Endothelial cell of umbilical vein (primary cell): Measurements from ENCODE around the gene MON1A. TPM values are rescaled to one million over a fixed set of nuclear protein-coding genes. Genes with fewer than 3 reads are reported as not detected.

ENCODE experiments used
- BruUV-seq: library from RNA; stranded (reverse); fragments of 400-500 nt; replicated peaks from 2 replicates; lab custom pipeline; 2021; lab: Mats Ljungman, UMichigan
- CTCF ChIA-PET: fragments of 300-600, 350-600 bp; sonication (Branson Sonifier 250); formaldehyde crosslinking; loops from one replicate; lab custom pipeline; 2021; ENCODE audit warnings: antibody characterized with exemption, inconsistent platforms; lab: Charles Lee
- POLR2A ChIA-PET: fragments of 300-600, 350-600 bp; sonication (Branson Sonifier 250); formaldehyde crosslinking; loops from one replicate; lab custom pipeline; 2021; ENCODE audit warnings: antibody characterized with exemption, inconsistent platforms; lab: Charles Lee
- DNase-seq: peaks from one replicate; pipeline ENCODE4 v3.0.0-alpha.2; 2011; ENCODE audit warnings: low read depth, low spot score
- FAIRE-seq: peaks from 2 replicates; lab custom pipeline; 2011; peaks lifted over from hg19 to GRCh38; lab: Jason Lieb, UNC
- H2AFZ ChIP-seq: 2 replicates; pipeline ENCODE4 v1.6.0; 2012; ENCODE audit warnings: low read depth, low read length, control low read depth, inconsistent platforms
- H3K27ac ChIP-seq: 2 replicates; pipeline ENCODE4 v1.5.1; 2011; ENCODE audit warnings: low read depth, mild to moderate bottlenecking, control low read depth, low read length, moderate library complexity; ENCODE audit not compliant: insufficient read depth
- H3K27me3 ChIP-seq, 2 experiments: 2 replicates each; pipeline versions ENCODE4 v1.6.0 to v1.6.1; 2011; ENCODE audit warnings: low read length in 2 of 2, mixed read lengths in 1 of 2; ENCODE audit not compliant: control insufficient read depth in 2 of 2, insufficient read depth in 2 of 2
- H3K36me3 ChIP-seq, 2 experiments: 2 replicates in 1 of 2; 3 replicates in 1 of 2; pipeline ENCODE4 v1.5.1; 2011; ENCODE audit warnings: low read length in 2 of 2, mild to moderate bottlenecking in 1 of 2, moderate library complexity in 1 of 2; ENCODE audit not compliant: control insufficient read depth in 2 of 2, insufficient read depth in 2 of 2; ENCODE audit errors: extremely low read depth in 1 of 2
- H3K4me1 ChIP-seq: 3 replicates; pipeline ENCODE4 v1.5.1; 2011; ENCODE audit warnings: mild to moderate bottlenecking, low read length; ENCODE audit not compliant: control insufficient read depth, insufficient read depth; ENCODE audit errors: extremely low read depth
- H3K4me2 ChIP-seq: 2 replicates; pipeline ENCODE4 v1.6.1; 2011; ENCODE audit warnings: low read length, control low read depth, mixed read lengths; ENCODE audit not compliant: insufficient read depth
- H3K4me3 ChIP-seq, 3 experiments: fragments of 200-600 bp in 1 of 3; sonication (generic), shearing (Covaris generic) in 1 of 3; replicated peaks in 1 of 3; 2 replicates each; pipeline ENCODE4 v1.5.1; 2011 to 2016; ENCODE audit warnings: control low read depth in 3 of 3, low read length in 3 of 3, mild to moderate bottlenecking in 2 of 3, inconsistent platforms in 1 of 3, low read depth in 1 of 3, moderate library complexity in 1 of 3; ENCODE audit not compliant: insufficient read depth in 1 of 3
- H3K79me2 ChIP-seq: 2 replicates; pipeline ENCODE4 v1.6.0; 2012; ENCODE audit warnings: low read length, inconsistent platforms; ENCODE audit not compliant: control insufficient read depth, insufficient read depth
- H3K9ac ChIP-seq: replicated peaks from 2 replicates; pipeline ENCODE3; 2011; ENCODE audit warnings: low read length, control low read depth; ENCODE audit not compliant: insufficient read depth; ENCODE audit errors: extremely low read depth
- H3K9me1 ChIP-seq: replicated peaks from 3 replicates; pipeline ENCODE4 v1.6.0; 2011; ENCODE audit warnings: mild to moderate bottlenecking, low read length; ENCODE audit not compliant: control insufficient read depth, insufficient read depth; ENCODE audit errors: extremely low read depth
- H3K9me3 ChIP-seq: replicated peaks from 2 replicates; pipeline ENCODE4 v1.5.1; 2012; ENCODE audit warnings: low read length, inconsistent platforms; ENCODE audit not compliant: control insufficient read depth, insufficient read depth
- H4K20me1 ChIP-seq: replicated peaks from 2 replicates; pipeline ENCODE3; 2011; ENCODE audit warnings: mild to moderate bottlenecking, low read length; ENCODE audit not compliant: control insufficient read depth, insufficient read depth; ENCODE audit errors: extremely low read depth
- EZH2 ChIP-seq: IDR thresholded peaks from 2 replicates; pipeline ENCODE4 v1.6.1; 2012; ENCODE audit warnings: borderline replicate concordance, low read depth, mild to moderate bottlenecking, moderate library complexity, low read length, inconsistent platforms; ENCODE audit not compliant: severe bottlenecking
- FOS ChIP-seq: IDR thresholded peaks from 2 replicates; pipeline ENCODE4 v1.6.1; 2011; ENCODE audit warnings: mild to moderate bottlenecking, low read length, moderate library complexity, borderline replicate concordance; ENCODE audit not compliant: insufficient read depth
- GATA2 ChIP-seq: IDR thresholded peaks from 2 replicates; pipeline ENCODE4 v1.7.0; 2011; ENCODE audit warnings: low read depth, mild to moderate bottlenecking, moderate library complexity, mixed read lengths, low read length; ENCODE audit not compliant: insufficient read length, insufficient read depth
- JUN ChIP-seq: IDR thresholded peaks from 2 replicates; pipeline ENCODE4 v1.6.1; 2011; ENCODE audit warnings: borderline replicate concordance, low read depth; ENCODE audit not compliant: insufficient read length, insufficient read depth
- MYC ChIP-seq: IDR thresholded peaks from one replicate; pipeline ENCODE4 v1.6.1; 2011; ENCODE audit warnings: mild to moderate bottlenecking, low read depth, low read length
- POLR2A ChIP-seq: IDR thresholded peaks from 2 replicates; pipeline ENCODE4 v1.6.1; 2012; ENCODE audit warnings: low read depth, mild to moderate bottlenecking, control low read depth, low read length
- POLR2AphosphoS5 ChIP-seq: IDR thresholded peaks from 2 replicates; pipeline ENCODE4 v1.6.1; 2012; ENCODE audit warnings: low read depth, mild to moderate bottlenecking, control low read depth, low read length, moderate library complexity; ENCODE audit not compliant: insufficient read depth
- dilution Hi-C: fragments of 300-500 bp; cut with MboI; formaldehyde crosslinking; loops from one replicate; pipeline ENCODE4 v1.15.0; 2019; ENCODE audit warnings: low sequenced_read_pairs; ENCODE audit not compliant: extremely low pct_ligation_motif_present
- intact Hi-C: fragments of 100-400 bp; cut with micrococcal nuclease; formaldehyde crosslinking; loops from one replicate; pipeline ENCODE4 v1.10.0; 2022
- polyA plus RNA-seq, 4 experiments: library from polyadenylated mRNA; depleted of rRNA in 3 of 4; stranded (reverse) in 3 of 4; unstranded in 1 of 4; fragments of >200 nt; gene quantifications; 2 replicates each; pipeline versions ENCODE4 v1.2.1 to v1.2.3, GENCODE V29; 2011 to 2012; ENCODE audit warnings: missing spikeins in 1 of 4
- total RNA-seq: library from RNA; stranded (reverse); gene quantifications from 2 replicates; pipeline ENCODE4 v1.2.3, GENCODE V29; 2021
- TF ChIP-seq, protein P1 (sequence below), 2 donors: IDR thresholded peaks; 1 replicate in 1 of 2; 2 replicates in 1 of 2; pipeline ENCODE4 v1.5.1; 2011; ENCODE audit warnings: low read length in 2 of 2, mild to moderate bottlenecking in 2 of 2, moderate library complexity in 2 of 2, control low read depth in 1 of 2, inconsistent platforms in 1 of 2, low read depth in 1 of 2; ENCODE audit not compliant: insufficient read depth in 1 of 2; ENCODE audit errors: extremely low read depth in 1 of 2
- TF ChIP-seq, protein P2 (sequence below): IDR thresholded peaks from 2 replicates; pipeline ENCODE4 v1.6.1; 2011; ENCODE audit not compliant: insufficient read depth, insufficient read length

MON1A gene
- total and polyA plus RNA-seq, 2 donors (not counting 3 experiments of a cell fraction or from before 2014, with no cell fraction given) = 17.5 to 31.1 TPM

DNA sequence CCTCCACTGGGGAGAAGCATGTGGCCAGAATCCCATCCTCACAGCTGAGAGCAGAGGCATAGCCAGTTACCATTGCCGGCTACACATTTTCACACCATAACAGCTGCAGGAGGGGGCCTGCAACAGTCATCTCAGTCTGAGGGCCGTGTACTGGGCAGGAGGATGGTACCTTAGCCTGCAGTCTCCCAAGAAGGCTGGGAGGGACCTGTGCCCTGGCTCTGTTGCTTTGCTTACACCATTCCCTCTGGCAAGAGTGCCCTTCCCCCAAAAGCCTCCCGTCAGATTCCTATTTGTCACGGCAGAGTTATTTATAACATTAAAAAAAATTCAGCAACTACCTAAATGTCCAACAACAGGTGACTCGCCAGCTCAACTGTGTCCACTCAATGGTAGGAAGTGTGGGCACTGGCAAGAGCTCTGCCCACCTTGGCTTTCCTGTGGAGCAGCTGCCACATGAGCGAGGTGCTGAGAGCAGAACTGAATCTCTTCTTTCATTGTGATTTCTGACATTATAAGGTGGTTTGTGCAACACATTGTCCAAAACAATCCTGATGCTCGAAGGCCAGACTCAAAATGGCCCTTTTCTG is 64.3 kb downstream of the MON1A start:
- no peak overlapping the region for H3K4me2 ChIP-seq
- no peaks in the 10 kb centered on the region for H4K20me1 ChIP-seq
- H3K79me2 ChIP-seq = no peaks in the 10 kb centered on the region
- H3K9ac ChIP-seq = no peak overlapping the region
- no TSS peak for BruUV-seq
- TF ChIP-seq MYC (no peak), POLR2A (no peak), EZH2 (no peak), FOS (no peak), JUN (no peak), GATA2 (no peak), POLR2AphosphoS5 (no peak)
- TF ChIP-seq, protein P1, sequence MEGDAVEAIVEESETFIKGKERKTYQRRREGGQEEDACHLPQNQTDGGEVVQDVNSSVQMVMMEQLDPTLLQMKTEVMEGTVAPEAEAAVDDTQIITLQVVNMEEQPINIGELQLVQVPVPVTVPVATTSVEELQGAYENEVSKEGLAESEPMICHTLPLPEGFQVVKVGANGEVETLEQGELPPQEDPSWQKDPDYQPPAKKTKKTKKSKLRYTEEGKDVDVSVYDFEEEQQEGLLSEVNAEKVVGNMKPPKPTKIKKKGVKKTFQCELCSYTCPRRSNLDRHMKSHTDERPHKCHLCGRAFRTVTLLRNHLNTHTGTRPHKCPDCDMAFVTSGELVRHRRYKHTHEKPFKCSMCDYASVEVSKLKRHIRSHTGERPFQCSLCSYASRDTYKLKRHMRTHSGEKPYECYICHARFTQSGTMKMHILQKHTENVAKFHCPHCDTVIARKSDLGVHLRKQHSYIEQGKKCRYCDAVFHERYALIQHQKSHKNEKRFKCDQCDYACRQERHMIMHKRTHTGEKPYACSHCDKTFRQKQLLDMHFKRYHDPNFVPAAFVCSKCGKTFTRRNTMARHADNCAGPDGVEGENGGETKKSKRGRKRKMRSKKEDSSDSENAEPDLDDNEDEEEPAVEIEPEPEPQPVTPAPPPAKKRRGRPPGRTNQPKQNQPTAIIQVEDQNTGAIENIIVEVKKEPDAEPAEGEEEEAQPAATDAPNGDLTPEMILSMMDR (IDR thresholded peaks at IDR 0.05; ENCODE audit: extremely low read depth in 1 of 2, insufficient read depth in 1 of 2, low read depth in 1 of 2, low read length in 2 of 2) = no peak
- TF ChIP-seq, protein P2, sequence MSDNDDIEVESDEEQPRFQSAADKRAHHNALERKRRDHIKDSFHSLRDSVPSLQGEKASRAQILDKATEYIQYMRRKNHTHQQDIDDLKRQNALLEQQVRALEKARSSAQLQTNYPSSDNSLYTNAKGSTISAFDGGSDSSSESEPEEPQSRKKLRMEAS = no peak
- no peaks in the 10 kb centered on the region for H3K9me3 ChIP-seq
- FAIRE-seq = no peak
- DNase-seq = no peak
- H3K36me3 ChIP-seq = no peaks in the 10 kb centered on the region
- peaks cover 21 to 31% of the 10 kb centered on the region in 2 experiments for H3K27me3 ChIP-seq
- H3K4me1 ChIP-seq = no peaks in the 10 kb centered on the region
- no peaks in the 10 kb centered on the region for H3K9me1 ChIP-seq
- intact Hi-C loops (no loop called here), dilution Hi-C loops (no loop called here)
- ChIA-PET CTCF (no interaction called here), POLR2A (no interaction called here)
- no peak overlapping the region for H2AFZ ChIP-seq
- no peak overlapping the region for H3K4me3 ChIP-seq
- no peak overlapping the region for H3K27ac ChIP-seq
